GM19467 (cell line): ENCODE results near the gene CARF.
"Not testable (repeated sequence)": the region's sequence is repeated elsewhere in the genome, so short reads cannot be mapped to it uniquely, and the experiment has no call there.

Experiments
- ATAC-seq: cut with Tn5 transposase; IDR thresholded peaks from one replicate; pipeline ENCODE4 v1.9.1; 2021; ENCODE audit warnings: mild to moderate bottlenecking, moderate library complexity; ENCODE audit not compliant: unreplicated experiment

CARF gene

DNA sequence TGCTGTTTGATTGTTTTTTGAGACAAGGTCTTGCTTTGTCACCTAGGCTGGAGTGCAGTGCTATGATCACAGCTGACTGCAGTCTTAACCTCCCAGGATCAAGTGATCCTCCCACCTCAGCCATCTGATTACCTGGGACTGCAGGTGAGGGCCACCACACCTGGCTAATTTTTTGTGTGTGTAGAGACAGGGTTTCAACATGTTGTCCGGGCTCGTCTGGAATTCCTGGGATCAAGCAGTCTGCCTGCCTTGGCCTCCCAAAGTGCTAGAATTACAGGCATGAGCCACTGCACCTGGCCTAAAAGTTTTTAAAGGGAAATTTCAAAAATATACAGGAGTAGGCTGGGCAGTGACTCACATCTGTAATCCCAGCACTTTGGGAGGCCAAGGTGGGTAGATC, 22.4 kb downstream of the CARF start:
- ATAC-seq: no peak

DNA sequence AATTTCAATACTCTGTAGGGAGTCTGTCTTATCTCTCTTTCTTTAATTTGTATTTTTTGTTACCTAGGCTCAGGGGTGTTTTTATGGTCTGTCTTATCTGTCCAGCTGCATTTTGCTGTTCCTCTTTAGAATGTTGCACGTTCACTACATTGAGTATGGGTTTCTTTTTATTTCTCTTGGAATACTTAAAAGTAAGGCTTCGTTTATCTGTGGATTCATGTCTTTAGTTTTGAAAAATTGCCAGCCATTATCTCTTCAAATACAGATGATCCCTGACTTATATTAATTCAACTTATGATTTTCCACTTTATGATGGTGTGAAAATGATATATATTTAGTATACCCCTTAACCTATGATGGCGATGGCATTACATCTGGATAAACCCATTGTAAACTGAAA, 26.9 kb downstream of the CARF start:
- no peak for ATAC-seq

DNA sequence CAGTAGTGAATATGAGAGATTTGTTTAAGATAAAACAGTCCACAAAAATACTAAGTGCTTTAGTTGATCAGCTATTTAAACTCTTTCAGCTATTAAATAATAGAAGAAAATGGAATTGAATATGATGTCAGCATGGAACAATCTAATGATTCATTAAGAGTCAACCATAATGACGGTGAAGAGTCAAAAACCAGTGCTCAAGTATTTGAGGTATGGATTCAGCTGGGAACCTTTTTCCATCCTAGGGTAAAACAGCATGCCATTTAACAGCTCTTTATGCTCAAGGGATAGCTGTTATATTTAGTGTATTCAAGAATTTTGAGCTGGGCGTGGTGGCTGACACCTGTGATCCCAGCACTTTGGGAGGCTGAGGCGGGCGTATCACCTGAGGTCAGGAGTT, 29.7 kb downstream of the CARF start:
- ATAC-seq: no peak

DNA sequence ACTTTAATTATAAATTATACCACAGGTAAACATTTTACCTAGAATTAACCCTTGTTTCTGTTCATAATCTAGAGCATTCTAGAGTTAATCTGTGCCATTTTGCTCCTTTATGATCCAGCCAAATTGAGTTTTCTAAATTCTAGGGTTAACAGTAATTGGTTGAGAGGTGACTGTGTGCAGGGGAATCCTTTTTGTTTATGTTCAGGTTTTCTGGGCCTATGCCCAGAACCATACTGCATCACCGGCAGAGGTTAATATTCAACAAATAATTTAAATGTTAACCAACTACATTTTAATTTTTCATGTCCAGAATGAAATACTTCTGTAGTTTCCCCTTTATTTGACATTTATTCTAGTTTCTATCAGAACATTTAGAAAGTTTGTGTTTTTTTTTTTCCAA, 32.3 kb downstream of the CARF start:
- no peak for ATAC-seq

DNA sequence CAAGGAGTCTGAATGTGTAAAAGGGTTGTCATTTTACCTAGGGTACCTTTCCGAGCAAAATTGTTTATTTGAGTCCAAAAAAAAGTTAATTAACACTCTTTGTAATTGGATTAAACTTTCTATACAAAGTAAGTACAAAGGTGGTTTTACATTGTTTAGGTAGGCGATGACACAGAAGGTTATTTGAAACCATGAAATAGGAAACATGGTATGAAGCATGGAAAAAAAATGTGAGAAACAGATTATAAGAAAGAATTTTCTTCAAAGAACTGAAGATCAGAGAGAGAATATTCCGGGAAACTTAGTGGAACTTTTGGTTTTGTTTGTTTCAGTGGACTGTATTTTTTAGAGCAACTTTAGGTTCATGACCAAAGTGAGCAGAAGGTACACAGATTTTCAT, 32.7 kb downstream of the CARF start:
- ATAC-seq: no peak

DNA sequence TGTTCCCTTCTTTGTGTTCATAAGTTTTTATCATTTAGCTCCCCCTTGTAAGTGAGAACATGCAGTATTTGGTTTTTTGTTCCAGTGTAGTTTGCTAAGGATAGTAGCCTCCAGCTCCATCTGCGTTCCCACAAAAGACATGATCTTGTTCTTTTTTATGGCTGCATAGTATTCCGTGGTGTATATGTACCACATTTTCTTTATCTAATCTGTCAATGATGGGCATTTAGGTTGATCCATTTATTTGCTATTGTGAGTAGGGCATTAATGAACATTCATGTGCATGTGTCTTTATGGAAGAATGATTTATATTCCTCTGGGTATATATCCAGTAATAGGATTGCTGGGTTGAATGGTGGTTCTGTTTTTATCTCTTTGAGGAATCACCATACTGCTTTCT, 33.4 kb downstream of the CARF start:
- no peak for ATAC-seq

DNA sequence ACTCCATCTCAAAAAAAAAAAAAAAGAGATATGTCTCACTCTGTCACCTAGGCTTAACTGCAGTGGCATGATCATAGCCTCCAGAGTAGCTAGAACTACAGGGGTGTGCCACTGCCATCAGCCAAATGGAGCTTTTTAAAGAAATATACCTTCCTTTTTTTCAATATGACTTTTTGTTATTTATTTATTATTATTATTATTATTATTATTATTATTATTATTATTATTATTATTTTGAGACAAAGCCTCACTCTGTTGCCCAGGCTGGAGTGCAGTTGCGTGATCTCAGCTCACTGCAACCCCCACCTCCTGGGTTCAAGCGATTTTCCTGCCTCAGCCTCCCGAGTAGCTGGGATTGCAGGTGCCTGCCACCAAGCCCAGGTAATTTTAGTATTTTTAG, 37.3 kb downstream of the CARF start:
- not testable (repeated sequence) for ATAC-seq

DNA sequence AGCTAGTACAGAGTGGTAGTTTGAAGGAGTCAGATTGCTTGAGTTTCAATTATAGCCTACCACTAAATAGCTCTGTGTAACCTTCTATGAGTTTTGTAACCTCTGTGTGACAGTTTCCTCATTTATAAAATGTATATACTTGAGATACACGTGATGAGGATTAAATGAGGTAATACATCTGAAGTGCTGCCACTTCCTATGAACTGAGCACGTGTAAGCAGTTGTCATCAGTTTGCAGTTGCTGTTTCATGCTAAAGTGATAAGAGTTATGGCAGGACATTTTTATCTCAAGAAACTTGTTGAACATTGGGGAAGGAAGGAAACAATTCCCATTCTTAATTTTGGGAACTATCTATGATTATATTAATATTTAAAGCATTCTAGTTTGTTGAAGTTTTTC, 38.5 kb downstream of the CARF start:
- no peak for ATAC-seq

DNA sequence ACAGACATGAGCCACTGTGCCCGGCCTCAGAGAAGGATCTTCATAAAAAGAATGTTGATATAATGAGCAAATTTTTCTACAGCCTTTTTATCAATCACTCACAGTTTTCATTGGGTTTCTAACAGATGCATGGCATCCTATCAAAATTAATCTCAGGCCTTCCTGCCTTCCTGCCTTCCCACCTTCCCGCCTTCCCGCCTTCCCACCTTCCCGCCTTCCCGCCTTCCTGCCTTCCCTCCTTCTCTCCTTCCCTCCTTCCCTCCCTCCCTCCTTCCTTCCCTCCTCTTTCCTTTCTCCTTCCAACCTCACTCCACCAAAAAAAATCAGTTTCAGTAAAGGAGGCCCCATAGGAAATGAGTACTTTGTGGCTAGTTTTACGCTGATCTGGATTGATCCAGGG, 48.4 kb downstream of the CARF start:
- no peak for ATAC-seq

DNA sequence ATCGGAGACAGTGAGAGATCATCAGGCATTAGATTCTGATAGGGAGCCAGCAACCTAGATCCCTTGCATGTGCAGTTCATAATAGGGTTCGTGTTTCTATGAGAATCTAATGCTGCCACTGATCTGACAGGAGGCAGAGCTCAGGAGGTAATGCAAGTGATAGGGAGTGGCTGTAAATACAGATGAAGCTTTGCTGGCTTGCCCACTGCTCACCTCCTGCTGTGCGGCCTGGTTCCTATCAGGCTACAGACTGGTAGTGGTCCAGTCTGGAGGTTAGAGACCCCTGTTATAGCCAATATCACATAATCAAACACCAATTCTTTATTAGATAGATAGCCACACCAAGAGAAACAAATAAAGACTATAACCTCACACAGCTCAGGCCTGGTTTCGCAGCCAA, 51.6 kb downstream of the CARF start:
- ATAC-seq: no peak

DNA sequence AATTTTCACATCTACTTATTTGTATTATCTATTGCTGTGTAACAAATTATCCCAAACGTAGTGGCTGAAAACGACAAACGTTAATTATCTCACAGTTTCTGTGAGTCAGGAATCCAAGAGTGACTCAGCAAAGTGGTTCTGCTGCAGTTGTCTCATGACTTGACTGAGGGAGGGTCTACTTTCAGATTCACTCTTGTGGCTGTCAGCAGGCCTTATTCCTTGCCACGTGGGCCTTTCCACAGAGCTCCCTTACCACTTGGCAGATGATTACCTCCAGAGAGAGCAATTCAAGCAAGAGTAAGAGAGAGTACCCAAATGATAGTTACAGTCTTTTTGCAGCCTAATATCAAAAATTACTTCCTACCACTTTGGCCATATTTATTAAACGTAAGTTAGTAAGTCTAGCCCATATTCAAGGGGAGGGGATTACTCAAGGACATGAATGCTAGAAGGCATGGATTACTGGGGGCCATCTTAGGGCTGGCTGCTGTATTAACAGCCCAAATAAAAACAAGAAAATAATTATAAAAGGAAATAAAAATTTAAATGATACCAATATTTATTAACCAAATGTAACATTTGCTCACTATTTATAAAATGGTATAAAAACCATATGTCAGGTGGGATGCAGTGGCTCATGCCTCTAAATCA, 53.9 kb downstream of the CARF start:
- peak; percentile 42 for ATAC-seq

DNA sequence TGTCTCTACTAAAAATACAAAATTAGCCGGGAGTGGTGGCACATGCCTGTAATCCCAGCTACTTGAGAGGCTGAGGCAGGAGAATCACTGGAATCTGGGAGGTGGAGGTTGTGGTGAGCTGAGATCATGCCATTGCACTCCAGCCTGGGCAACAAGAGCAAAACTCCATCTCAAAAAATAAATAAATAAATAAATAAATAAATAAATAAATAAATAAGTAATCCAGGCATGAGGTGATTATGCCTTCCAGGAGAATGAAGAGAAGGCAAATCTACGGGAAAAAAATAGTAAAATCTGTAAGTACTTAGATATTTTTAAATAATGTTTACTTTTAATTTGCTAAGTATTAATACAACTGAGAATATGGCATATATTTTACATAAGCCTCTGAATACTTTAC, 57.3 kb downstream of the CARF start:
- not testable (repeated sequence) for ATAC-seq

DNA sequence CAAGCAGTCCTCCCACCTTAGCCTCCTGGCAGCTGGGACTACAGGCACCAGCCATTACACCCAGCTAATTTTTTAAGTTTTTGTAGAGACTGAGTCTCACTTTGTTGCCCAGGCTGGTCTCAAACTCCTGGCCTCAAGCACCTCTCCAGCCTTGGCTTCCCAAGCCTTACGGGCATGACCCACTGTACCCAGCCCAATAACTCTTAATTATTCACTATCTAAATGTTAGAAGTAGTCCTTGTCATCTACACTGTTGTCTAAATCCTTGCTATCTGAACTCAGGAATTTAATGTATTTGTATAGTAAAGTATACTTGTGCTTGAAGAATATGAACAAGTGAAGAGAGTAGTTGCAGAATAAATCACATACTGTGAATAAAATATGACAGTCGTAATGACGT, 64.7 kb downstream of the CARF start:
- no peak for ATAC-seq

DNA sequence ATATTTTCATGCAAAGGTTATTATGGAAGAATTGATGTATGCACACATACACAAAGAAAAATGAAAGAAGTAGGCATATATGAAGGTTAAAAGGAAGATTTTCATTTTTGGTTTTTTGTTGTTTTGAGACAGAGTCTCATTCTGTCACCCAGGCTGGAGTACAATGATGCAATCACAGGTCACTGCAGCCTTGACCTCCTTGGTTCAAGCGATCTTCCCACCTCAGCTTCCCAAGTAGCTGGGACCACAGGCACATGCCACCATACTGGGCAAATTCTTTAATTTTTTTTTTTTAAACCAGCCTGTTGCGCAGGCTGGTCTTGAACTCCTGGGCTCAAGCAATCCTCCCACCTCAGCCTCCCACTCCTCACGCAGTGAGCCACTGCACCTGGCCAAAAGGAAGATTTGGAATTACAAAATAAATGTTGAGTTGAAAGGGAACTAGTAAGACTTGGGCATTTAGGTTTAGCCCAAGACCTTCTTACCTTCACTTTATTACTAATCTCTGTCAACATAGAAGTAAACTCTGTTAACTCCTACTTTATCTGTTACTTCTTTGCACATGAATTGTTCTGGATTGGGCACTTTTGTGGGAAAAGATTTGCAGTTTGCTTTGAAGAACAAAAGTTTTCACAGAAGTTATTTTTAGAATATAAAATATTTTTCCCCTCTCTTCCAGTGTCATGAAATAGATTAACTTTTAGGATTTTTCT, 70.9 kb downstream of the CARF start:
- ATAC-seq: no peak

DNA sequence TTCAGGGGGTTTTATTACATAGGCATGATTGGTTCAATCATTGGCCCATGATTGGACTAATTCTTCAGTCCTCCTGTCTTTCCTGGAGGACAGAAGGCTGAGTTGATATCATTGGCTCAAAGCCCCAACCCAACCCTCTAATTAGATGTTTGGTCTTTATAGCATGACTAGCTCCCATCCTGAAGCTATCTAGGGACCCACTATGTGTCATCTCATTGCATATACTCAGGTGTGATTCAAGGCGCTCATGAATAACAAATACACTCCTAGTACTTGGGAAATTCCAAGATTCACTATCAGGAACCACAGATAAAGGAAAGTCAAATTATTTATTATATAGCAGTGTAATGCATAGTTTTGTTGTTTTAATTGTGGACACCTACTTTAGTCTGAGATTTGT, 77.7 kb downstream of the CARF start:
- no peak for ATAC-seq

DNA sequence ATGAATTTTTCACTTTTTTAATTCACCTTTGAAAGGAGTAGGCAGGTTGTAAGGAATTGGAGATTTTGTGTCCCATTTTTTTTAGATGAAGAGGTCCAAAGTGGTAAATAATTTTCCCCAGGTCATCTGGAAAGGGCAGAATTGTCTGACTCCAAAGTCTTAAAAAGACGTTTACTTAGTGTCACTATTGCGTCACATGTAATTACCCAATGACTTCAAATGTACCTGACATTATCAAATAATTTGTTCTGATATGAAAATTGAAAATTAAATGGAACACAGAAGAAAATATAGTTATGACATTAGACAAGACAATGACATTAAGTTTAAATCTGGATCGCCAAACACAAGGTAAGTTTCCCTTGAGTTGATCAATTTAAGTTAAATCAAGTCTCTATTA, 78.4 kb downstream of the CARF start:
- no peak for ATAC-seq

DNA sequence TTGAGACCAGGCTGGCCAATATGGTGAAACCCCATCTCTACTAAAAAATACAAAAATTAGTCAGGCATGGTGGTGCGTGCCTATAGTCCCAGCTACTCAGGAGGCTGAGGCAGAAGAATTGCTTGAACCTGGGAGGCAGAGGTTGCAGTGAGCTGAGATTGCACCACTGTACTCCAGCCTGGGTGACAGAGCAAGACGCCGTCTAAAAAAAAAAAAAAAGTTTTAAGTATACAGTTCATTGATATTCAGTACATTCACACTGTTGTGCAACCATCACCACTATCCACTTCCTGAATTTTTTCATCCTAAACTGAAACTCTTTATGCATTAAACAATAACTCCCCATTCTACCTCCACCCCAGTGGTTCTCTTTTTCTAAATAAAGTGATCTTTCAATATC, 85.0 kb downstream of the CARF start:
- not testable (repeated sequence) for ATAC-seq

DNA sequence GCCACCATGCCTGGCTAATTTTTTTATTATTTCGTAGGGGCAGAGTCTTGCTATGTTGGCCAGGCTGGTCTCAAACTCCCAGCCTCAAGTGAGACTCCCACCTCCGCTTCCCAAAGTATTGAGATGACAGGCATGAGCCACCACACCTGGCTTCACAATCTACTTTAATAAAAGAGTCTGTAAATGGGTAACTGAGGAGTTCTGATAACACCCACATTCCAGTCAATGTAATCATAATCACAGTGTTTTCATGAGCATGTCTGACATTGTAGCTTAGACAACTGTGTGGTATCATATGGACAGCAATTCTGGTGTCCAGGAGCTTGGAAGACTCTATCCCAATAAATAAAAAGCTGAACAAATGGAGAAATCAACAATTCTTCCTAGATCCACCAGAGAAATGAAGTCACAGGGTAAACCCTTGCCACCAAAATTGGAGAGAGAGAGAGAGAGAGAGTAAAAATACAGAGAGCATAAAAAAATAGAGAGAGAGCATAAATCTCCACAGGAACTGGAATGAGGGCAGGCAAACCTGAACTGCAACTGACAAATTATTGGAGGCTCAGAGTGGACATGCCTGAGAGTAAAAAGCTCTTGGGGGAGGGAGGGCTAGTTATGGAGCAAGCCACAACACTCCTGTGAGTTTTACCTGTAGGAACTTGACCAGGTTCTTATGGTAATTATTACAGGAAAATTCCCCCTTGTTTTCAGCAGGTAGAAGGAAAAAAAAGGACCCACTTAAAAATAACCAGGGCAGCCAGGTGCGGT, 90.2 kb downstream of the CARF start:
- no peak for ATAC-seq

DNA sequence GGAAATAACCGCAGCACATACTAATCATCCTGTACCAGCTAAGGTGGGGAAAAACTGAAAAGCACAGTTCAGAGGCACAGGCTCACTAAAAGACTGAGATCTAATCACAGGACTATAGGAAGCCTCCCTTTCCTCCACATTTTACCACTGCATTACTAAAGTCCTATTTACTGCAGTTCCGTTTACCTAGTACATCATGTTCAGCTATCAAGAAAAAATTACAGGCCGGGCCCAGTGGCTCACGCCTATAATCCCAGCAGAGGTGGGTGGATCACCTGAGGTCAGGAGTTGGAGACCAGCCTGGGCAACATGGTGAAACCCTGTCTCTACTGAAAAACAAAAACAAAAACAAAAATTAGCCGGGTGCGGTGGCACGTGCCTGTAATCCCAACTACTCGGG, 91.6 kb downstream of the CARF start:
- ATAC-seq: no peak

DNA sequence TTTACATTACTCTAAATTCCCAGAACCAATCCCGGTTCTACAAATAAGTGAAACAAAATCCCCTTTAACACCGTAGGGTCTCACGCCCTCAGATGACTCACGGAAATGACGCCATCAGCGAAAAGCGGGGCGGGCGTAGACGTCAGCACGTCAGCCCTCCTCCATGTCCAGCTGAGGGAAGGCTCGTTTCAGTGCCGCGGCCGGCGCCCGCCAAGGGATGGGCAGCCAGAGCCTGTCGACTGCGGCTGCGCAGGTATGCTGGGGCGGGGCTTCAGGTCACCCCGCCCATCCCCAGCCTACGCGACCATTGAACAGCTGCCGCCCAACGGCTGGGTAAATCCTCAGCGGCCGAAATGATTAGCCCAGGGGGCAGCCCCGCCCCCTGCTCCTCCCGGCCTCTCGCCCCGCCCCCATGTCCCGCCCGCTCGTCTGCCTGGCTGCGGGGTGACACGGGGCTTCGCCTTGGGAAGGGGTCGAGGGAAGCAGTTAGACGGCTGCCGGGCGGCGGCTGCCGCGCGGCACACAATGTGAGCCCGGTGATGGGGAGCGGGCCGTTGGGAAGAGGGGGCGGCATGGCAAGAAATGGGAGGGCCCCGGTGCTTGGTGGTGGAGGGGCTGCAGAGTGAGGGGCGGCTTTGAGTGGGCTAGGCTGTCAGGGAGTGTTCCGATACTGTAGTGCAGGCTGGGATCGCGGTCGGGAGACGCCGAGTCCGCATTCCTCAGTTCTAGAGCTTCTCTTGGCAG, 102.6 kb downstream of the CARF start, which contains the start of gene NBEAL1:
Gene NBEAL1, plus strand, starts transcription at position 420 of the 744 bp plus-strand sequence. CDS start 1,510 bp downstream, outside the sequence.
- ATAC-seq: peak; percentile 97

DNA sequence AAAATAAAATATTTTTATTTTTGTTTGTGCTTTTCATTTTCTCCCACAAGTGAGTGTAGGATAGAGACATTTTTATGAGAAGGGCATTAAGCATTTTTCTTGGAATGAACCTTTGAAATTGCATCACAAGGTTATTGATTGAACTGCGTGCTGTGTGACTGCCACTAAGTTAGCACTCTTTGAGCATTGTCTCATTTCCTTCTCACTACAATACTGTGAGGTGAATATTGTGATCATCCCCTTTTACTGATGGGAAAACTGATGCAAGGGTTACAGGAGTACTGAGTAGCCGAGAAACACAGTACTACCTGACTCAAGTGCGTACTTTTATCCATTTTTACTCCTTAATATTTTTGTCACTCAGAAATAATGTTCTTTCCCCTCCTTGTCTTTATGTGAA, 104.6 kb downstream of the CARF start:
- no peak for ATAC-seq
